HT-29 (cell line): ENCODE measurements around the gene TRIM28. TPM values are rescaled to one million over a fixed set of nuclear protein-coding genes. Genes with fewer than 3 reads are reported as not detected.

Experiments used
- DNase-seq: peaks from one replicate; pipeline ENCODE4 v3.0.0-alpha.2; 2015; ENCODE audit warnings: low spot score
- total RNA-seq: library from RNA; depleted of rRNA; stranded (reverse); fragments of >200 nt; shearing (Covaris generic); gene quantifications from 2 replicates; pipeline ENCODE4 v1.2.3, GENCODE V29; 2014

Gene TRIM28
- total RNA-seq, 1 experiment from 2014 or later, result 1,829 TPM

GRCh38 chr19:58548859-58549663 lies 5.2 kb downstream of the TRIM28 start:
- no peak for DNase-seq

- no peak for DNase-seq
Observed at GRCh38 chr19:58549664-58550361, 5.9 kb downstream of the TRIM28 start.

- DNase-seq, result no peak
Observed at GRCh38 chr19:58550362-58551122, 6.7 kb downstream of the TRIM28 start.

- DNase-seq, result no peak
Observed at GRCh38 chr19:58551123-58551497, 7.2 kb downstream of the TRIM28 start.

- no peak for DNase-seq
Observed at GRCh38 chr19:58551577-58552471, 8.0 kb downstream of the TRIM28 start.

- no peak for DNase-seq
Observed at GRCh38 chr19:58552655-58553054, 8.8 kb downstream of the TRIM28 start.

GRCh38 chr19:58553799-58554493 lies 10.1 kb downstream of the TRIM28 start:
- no peak for DNase-seq

GRCh38 chr19:58554494-58555368 lies 10.9 kb downstream of the TRIM28 start, which contains the start of gene CHMP2A:
CHMP2A (minus strand) TSS chr19:58555105; CDS start chr19:58554212, 893 bp downstream.
- DNase-seq, result peak; percentile 99

- DNase-seq, result no peak
Observed at GRCh38 chr19:58555369-58555885, 11.6 kb downstream of the TRIM28 start.

GRCh38 chr19:58555920-58556621 lies 12.2 kb downstream of the TRIM28 start:
- DNase-seq, result no peak

GRCh38 chr19:58556622-58557220 lies 12.9 kb downstream of the TRIM28 start:
- no peak for DNase-seq

- DNase-seq, result no peak
Observed at GRCh38 chr19:58557221-58558065, 13.6 kb downstream of the TRIM28 start.

- DNase-seq, result no peak
Observed at GRCh38 chr19:58558066-58558622, 14.3 kb downstream of the TRIM28 start, which contains the start of gene UBE2M. UBE2M (minus strand) TSS chr19:58558611; CDS start chr19:58558381, 230 bp downstream.

- DNase-seq, result peak; percentile 100
Observed at GRCh38 chr19:58558623-58559274, 14.9 kb downstream of the TRIM28 start.

GRCh38 chr19:58559275-58560006 lies 15.6 kb downstream of the TRIM28 start:
- DNase-seq, result peak; percentile 97
